Esophagus squamous epithelium (tissue), 4 donors: ENCODE results near the gene LMAN2L.

ENCODE experiments used
- CTCF ChIP-seq, 6 experiments: fragments of 450-650 bp in 4 of 6; fragments of 200-600 bp in 2 of 6; sonication (generic) in 2 of 6; IDR thresholded peaks; one replicate each; pipeline ENCODE4 v1.5.1; 2016 to 2019; ENCODE audit warnings: antibody characterized with exemption in 6 of 6, mild to moderate bottlenecking in 4 of 6, moderate library complexity in 4 of 6
- POLR2A ChIP-seq, 4 donors: fragments of 450-650 bp; IDR thresholded peaks; one replicate each; pipeline ENCODE4 v1.6.1; 2017; ENCODE audit warnings: antibody characterized with exemption in 4 of 4, mild to moderate bottlenecking in 4 of 4, moderate library complexity in 3 of 4

- TF ChIP-seq CTCF (IDR thresholded peaks at IDR 0.05) (no peak), POLR2A (IDR thresholded peaks at IDR 0.05) (no peak)
Observed at GRCh38 chr2:96710985-96711384, 28.9 kb downstream of the LMAN2L start.
